Stimulated activated CD8-positive, alpha-beta memory T cell treated with anti-CD3 and anti-CD28 coated beads, Interleukin-7, amount 100 ng/mL, for 48 hours (primary cell): ENCODE results near the gene PATE4.

Experiments
- DNase-seq, 2 donors: peaks; one replicate each; pipeline ENCODE4 v3.0.0-alpha.2; 2020; ENCODE audit warnings: low read depth in 1 of 2; ENCODE audit errors: extremely low read depth in 1 of 2

The PATE4 gene

DNA sequence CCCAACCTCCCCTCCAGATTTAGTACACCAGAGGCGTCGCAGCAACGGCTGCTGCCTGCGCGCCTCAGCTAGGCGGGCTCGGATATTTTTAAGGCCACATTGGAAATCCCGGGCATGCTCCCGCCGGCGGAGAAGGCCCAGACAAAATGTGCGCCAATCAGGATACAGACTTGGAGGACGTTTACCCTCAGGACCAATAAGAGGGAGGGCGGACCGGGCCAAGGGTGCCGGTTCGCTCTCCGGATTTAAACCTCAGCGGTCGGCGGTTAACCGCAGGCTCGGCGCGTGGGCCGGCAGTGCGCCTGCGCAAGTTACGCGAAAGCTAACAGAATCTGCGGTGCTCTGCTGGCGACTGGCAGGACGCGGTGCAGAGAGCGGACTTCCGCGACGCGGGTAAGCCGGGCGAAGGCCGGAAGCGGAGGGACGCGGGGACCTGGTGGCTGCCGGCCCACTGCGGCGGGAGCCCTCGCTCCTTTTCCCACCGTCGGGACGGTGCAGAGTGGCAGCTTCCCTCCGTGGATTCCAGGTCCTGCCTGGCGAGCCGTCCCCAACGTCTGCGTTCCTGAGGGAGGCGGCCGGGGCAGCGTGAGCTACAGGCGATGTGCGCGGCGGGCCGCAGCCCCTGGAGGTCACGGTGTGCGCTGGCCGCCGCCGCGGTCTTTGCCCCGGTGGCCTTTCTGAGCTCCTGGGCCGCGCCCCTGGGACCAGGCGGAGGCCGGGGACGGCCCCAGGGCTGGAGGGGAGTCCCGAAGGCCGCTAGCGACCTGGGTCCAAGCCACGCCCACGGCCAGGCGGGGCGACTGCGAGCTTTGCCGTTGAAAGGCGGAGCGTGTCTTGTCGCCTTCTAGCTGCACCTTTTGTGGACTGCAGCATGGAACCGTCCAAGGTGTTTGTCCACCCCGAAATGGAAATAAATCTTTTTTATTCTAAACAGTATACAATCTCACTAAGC, 54.5 kb downstream of the PATE4 start, which contains the start of gene HYLS1:
Gene HYLS1 (plus strand): TSS at position 296 of the 952 bp plus-strand sequence. CDS start 11,701 bp downstream, outside the sequence.
- peak; percentile 93 to 97 for DNase-seq
